ENCODE results near the gene CLEC20A. TPM values are rescaled to one million over a fixed set of nuclear protein-coding genes. Genes with fewer than 3 reads are reported as not detected.

CLEC20A gene
- total and polyA plus RNA-seq, 2 of the 8 experiments (the other 6 are each of a cell fraction or from before 2014, with no cell fraction given), result not detected

GRCh38 chr1:178506177-178506576 lies 9.4 kb upstream of the CLEC20A start:
- Histone ChIP-seq H3K27ac (ENCODE audit: low read depth, low read length) (no peak overlapping the region), H2AFZ (ENCODE audit: low read length) (no peak overlapping the region), H2BK20ac (ENCODE audit: low read length) (no peak overlapping the region), H3K4me3 (ENCODE audit: extremely low read depth in 1 of 4, insufficient read depth in 2 of 4, low read depth in 3 of 4, low read length in 4 of 4) (no peak overlapping the region), H3K18ac (ENCODE audit: extremely low read depth, low read length) (no peak overlapping the region), H4K20me1 (replicated peaks in 1 of 2; ENCODE audit: control insufficient read depth in 1 of 2, insufficient read depth in 2 of 2, low read length in 2 of 2) (no peaks in the 10 kb centered on the region), H3K79me2 (ENCODE audit: control insufficient read depth in 1 of 2, insufficient read depth in 2 of 2, low read length in 2 of 2) (no peaks in the 10 kb centered on the region), H4K5ac (ENCODE audit: insufficient read length, low read depth, low read length) (no peak overlapping the region), H3K4ac (replicated peaks; ENCODE audit: insufficient read length, low read depth, low read length) (no peak overlapping the region), H2BK15ac (ENCODE audit: low read length) (no peak overlapping the region), H3K9ac (replicated peaks in 1 of 4; ENCODE audit: extremely low read depth in 1 of 4, low read depth in 3 of 4, low read length in 3 of 4) (no peak overlapping the region), H3K23me2 (ENCODE audit: low read depth, low read length) (no peaks in the 10 kb centered on the region; the same call in 1 of the 2 replicates), H2BK120ac (replicated peaks; ENCODE audit: low read depth, low read length) (no peak overlapping the region), H3K4me2 (ENCODE audit: insufficient read depth in 1 of 2, low read depth in 2 of 2, low read length in 2 of 2) (no peak overlapping the region), H2BK5ac (ENCODE audit: low read depth, low read length) (no peak overlapping the region), H2AK5ac (ENCODE audit: low read depth, low read length) (no peak overlapping the region), H3K23ac (ENCODE audit: insufficient read length) (no peak overlapping the region), H4K91ac (replicated peaks; ENCODE audit: insufficient read length, low read length) (no peak overlapping the region), H3K4me1 (replicated peaks in 1 of 4; ENCODE audit: control insufficient read depth in 3 of 4, insufficient read depth in 4 of 4, low read length in 3 of 4) (no peaks in the 10 kb centered on the region; a peak in 1 of 7 replicates), H3K36me3 (ENCODE audit: control insufficient read depth in 2 of 4, insufficient read depth in 4 of 4, low read length in 3 of 4) (no peaks in the 10 kb centered on the region), H3K56ac (replicated peaks; ENCODE audit: insufficient read length, low read depth, low read length) (no peak overlapping the region), H3K79me1 (ENCODE audit: low read depth, low read length) (no peaks in the 10 kb centered on the region; the same call in 1 of the 2 replicates), H2BK12ac (ENCODE audit: low read depth, low read length) (no peak overlapping the region; the same call in 1 of the 2 replicates), H3K14ac (ENCODE audit: insufficient read length) (no peak overlapping the region), H4K8ac (ENCODE audit: extremely low read depth, insufficient read depth, low read length) (no peak overlapping the region), H3K9me3 (ENCODE audit: insufficient read depth in 2 of 2, low read depth in 1 of 2, low read length in 1 of 2) (no peaks in the 10 kb centered on the region), H3K27me3 (replicated peaks in 1 of 4; ENCODE audit: control insufficient read depth in 3 of 4, extremely low read depth in 1 of 4, insufficient read depth in 3 of 4, low read length in 3 of 4) (no peaks in the 10 kb centered on the region)
- ChIA-PET CTCF (ENCODE audit: partially characterized antibody) (interaction anchor here (0.8 to 13.1 kb wide), 9 partner anchors 8 to 210 kb away, joined by 3 to 238 read pairs (median 5); no protein-coding TSS in a partner anchor), POLR2A (ENCODE audit: partially characterized antibody) (no interaction called here)
- DNase-seq (ENCODE audit: low read depth in 1 of 2, low spot score in 2 of 2) (no peak), FAIRE-seq (no peak)
- WGBS, 2 experiments (ENCODE audit: extremely low coverage in 1 of 2, insufficient coverage in 1 of 2, insufficient read length in 1 of 2, insufficient replicate concordance in 2 of 2, low coverage in 1 of 2, low lambda C conversion rate in 2 of 2, missing lambda C conversion rate in 1 of 2), result 93% methylated on average over 6 of the region's 6 CpGs; no CpG with 5 or more reads in 1 of the 2 experiments
- TF ChIP-seq RXRA (IDR thresholded peaks at IDR 0.05; ENCODE audit: insufficient read depth, low read depth, low read length) (no peak), SIX5 (IDR thresholded peaks at IDR 0.05; ENCODE audit: low read depth, low read length) (no peak), RNF2 (IDR thresholded peaks at IDR 0.05; ENCODE audit: borderline replicate concordance, low read depth, low read length, missing control alignments, poor library complexity, severe bottlenecking) (no peak), CHD1 (IDR thresholded peaks at IDR 0.05; ENCODE audit: low read depth, low read length) (no peak), FOSL1 (IDR thresholded peaks at IDR 0.05; ENCODE audit: insufficient read depth, low read depth, low read length) (no peak), BACH1 (IDR thresholded peaks at IDR 0.05; ENCODE audit: low read length) (no peak), HDAC6 (IDR thresholded peaks at IDR 0.05; ENCODE audit: low read depth, low read length) (no peak), TBP (IDR thresholded peaks at IDR 0.05; ENCODE audit: low read depth, low read length) (no peak), SUZ12 (IDR thresholded peaks at IDR 0.05; ENCODE audit: low read length) (no peak), TCF12 (IDR thresholded peaks at IDR 0.05; ENCODE audit: low read depth, low read length) (no peak), SP2 (IDR thresholded peaks at IDR 0.05; ENCODE audit: low read length) (no peak), PHF8 (conservative IDR thresholded peaks at IDR 0.05; ENCODE audit: low read depth, low read length) (no peak), POLR2AphosphoS5 (IDR thresholded peaks at IDR 0.05; ENCODE audit: low read depth, low read length) (no peak), E2F6 (IDR thresholded peaks at IDR 0.05) (no peak), KDM5A (IDR thresholded peaks at IDR 0.05; ENCODE audit: low read length) (no peak)

Data from H1 (cell line).